Tibial artery (tissue), 4 donors: ENCODE measurements around the gene GABBR2.
"Not testable (repeated sequence)": the region's sequence is repeated elsewhere in the genome, so short reads cannot be mapped to it uniquely, and the experiment has no call there.

Experiments used
- DNase-seq, 2 donors: peaks; one replicate each; pipeline ENCODE4 v3.0.0-alpha.2; 2019
- H3K27ac ChIP-seq, 2 donors: fragments of 200-600 bp; sonication (generic) in 1 of 2; 1 replicate in 1 of 2; 2 replicates in 1 of 2; pipeline ENCODE4 v1.5.1; 2018 to 2019; ENCODE audit warnings: mild to moderate bottlenecking in 1 of 2
- H3K27me3 ChIP-seq, 2 donors: fragments of 200-600 bp; sonication (generic) in 1 of 2; one replicate each; pipeline versions ENCODE4 v1.5.1 to v1.6.0; 2016 to 2019
- H3K36me3 ChIP-seq, 3 donors: fragments of 200-600 bp; sonication (generic) in 2 of 3; one replicate each; pipeline ENCODE4 v1.5.1; 2016 to 2019; ENCODE audit warnings: mild to moderate bottlenecking in 2 of 3
- H3K4me1 ChIP-seq, 4 donors: fragments of 200-600 bp; sonication (generic) in 2 of 4; 1 replicate in 3 of 4; 2 replicates in 1 of 4; pipeline ENCODE4 v1.5.1; 2016 to 2019
- H3K4me3 ChIP-seq, 2 donors: fragments of 200-600 bp; sonication (generic) in 1 of 2; 1 replicate in 1 of 2; 2 replicates in 1 of 2; pipeline ENCODE4 v1.5.1; 2018 to 2019; ENCODE audit warnings: mild to moderate bottlenecking in 2 of 2
- H3K9me3 ChIP-seq, 3 donors: fragments of 200-600 bp; sonication (generic) in 1 of 3; one replicate each; pipeline ENCODE4 v1.5.1; 2016 to 2019
- intact Hi-C: fragments of 100-400 bp; cut with DNase I; formaldehyde crosslinking; loops from one replicate; pipeline ENCODE4 v1.15.0; 2023; ENCODE audit warnings: low total_unique reads
- TF ChIP-seq, protein P1 (sequence below), 2 experiments: fragments of 200-600 bp in 1 of 2; fragments of 450-650 bp in 1 of 2; IDR thresholded peaks; one replicate each; pipeline ENCODE4 v1.5.1; 2017 to 2019; ENCODE audit warnings: antibody characterized with exemption in 2 of 2, mild to moderate bottlenecking in 1 of 2, moderate library complexity in 1 of 2

The GABBR2 gene

DNA sequence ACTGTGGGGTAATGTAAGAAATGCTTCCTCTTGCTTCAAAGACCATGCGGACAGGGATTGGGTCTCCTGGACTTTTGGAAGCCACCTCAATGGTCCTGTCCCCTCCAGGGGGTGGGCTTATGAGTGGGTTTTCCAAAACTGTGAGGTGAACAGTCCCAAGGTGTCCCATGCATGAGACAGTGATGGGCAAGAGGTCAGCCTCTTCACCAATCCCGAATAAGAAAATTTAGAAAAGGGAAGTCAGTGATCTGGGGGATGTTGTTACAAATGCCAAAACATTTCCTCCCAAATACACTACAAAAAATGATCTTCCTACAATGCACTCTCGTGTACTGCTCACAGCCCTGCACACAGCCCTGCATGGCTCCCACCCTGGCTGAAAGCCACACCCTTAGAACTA is 237.6 kb downstream of the GABBR2 start:
- Histone ChIP-seq H3K4me1 (no peaks in the 10 kb centered on the region), H3K27me3 (no peaks in the 10 kb centered on the region), H3K4me3 (no peak overlapping the region), H3K36me3 (no peaks in the 10 kb centered on the region), H3K27ac (no peak overlapping the region), H3K9me3 (no peaks in the 10 kb centered on the region)
- DNase-seq: no peak
- intact Hi-C loops: no loop called here
- TF ChIP-seq, protein P1, sequence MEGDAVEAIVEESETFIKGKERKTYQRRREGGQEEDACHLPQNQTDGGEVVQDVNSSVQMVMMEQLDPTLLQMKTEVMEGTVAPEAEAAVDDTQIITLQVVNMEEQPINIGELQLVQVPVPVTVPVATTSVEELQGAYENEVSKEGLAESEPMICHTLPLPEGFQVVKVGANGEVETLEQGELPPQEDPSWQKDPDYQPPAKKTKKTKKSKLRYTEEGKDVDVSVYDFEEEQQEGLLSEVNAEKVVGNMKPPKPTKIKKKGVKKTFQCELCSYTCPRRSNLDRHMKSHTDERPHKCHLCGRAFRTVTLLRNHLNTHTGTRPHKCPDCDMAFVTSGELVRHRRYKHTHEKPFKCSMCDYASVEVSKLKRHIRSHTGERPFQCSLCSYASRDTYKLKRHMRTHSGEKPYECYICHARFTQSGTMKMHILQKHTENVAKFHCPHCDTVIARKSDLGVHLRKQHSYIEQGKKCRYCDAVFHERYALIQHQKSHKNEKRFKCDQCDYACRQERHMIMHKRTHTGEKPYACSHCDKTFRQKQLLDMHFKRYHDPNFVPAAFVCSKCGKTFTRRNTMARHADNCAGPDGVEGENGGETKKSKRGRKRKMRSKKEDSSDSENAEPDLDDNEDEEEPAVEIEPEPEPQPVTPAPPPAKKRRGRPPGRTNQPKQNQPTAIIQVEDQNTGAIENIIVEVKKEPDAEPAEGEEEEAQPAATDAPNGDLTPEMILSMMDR (IDR thresholded peaks at IDR 0.05): no peak

DNA sequence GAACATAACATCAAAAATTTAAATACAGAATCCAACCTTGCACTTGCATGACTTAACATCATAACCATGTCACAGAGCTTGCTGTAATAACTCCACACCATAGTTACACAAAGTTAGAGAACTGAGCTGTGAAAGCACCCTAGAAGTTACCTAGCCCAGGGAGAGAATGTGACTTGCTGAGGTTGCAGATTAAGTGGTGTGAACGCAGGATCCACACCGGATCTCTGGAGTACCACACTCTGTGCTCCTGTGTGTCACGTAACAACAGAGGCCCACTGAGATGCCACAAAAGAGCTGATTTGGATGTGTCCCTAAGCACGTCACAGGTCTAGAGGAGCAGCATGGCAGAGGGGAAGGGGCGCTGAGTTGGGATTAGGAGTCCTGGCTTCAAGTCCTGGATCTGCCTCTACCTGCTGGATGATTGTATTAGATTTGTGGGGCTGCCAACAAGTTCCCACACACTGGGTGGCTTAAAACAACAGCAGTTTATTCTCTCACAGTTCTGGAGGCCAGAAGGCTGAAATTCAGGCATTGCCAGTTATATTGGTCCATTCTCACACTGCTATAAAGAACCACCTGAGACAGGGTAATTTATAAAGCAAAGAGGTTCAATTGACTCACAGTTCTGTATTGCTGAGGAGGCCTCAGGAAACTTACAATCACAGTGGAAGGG is 240.0 kb downstream of the GABBR2 start:
- no peak for DNase-seq
- Histone ChIP-seq H3K9me3 (no peaks in the 10 kb centered on the region), H3K27me3 (no peaks in the 10 kb centered on the region), H3K4me1 (no peaks in the 10 kb centered on the region), H3K4me3 (no peak overlapping the region), H3K36me3 (no peaks in the 10 kb centered on the region), H3K27ac (no peak overlapping the region)
- intact Hi-C loops: no loop called here
- TF ChIP-seq, protein P1 (IDR thresholded peaks at IDR 0.05): no peak

DNA sequence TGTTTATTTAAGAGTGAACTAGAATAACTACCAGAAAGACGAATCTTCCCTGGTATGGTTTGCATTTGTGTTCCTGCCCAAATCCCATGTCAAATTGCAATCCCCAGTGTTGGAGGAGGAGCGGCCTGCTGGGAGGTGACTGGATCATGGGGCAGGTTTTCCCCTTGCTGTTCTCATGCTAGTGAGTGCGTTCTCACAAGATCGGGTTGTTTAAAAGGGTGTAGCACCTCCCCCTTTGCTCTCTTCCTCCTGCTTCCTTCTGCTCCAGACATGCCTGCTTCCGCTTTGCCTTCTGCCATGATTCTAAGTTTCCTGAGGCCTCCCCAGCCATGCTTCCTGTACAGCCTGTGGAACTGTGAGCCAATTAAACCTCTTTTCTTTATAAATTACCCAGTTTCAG is 242.9 kb downstream of the GABBR2 start:
- Histone ChIP-seq H3K27me3 (no peaks in the 10 kb centered on the region), H3K36me3 (no peaks in the 10 kb centered on the region), H3K4me3 (no peak overlapping the region), H3K27ac (no peak overlapping the region), H3K4me1 (no peaks in the 10 kb centered on the region), H3K9me3 (peaks cover 0 to 15% (median 11%) of the 10 kb centered on the region in 3 donors)
- intact Hi-C loops: no loop called here
- TF ChIP-seq, protein P1 (IDR thresholded peaks at IDR 0.05): no peak
- no peak for DNase-seq

DNA sequence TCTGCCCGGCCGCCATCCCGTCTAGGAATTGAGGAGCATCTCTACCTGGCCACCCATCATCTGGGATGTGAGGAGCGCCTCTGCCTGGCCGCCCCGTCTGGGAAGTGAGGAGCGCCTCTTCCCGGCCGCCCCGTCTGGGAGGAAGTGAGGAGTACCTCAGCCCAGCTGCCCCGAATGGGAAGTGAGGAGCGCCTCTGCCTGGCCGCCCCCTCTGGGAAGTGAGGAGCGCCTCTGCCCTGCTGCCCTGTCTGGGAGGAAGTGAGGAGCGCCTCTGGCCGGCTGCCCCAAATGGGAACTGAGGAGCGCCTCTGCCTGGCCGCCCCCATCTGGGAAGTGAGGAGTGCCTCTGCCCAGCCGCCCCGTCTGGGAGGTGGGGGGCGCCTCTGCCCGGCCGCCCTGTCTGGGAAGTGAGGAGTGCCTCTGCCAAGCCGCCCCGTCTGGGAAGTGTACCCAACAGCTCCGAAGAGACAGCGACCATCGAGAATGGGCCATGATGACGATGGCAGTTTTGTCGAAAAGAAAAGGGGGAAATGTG is 244.5 kb downstream of the GABBR2 start:
- H3K9me3 ChIP-seq: peaks cover 0 to 25% (median 13%) of the 10 kb centered on the region in 3 donors
- not testable (repeated sequence) for DNase-seq, H3K27me3 ChIP-seq

DNA sequence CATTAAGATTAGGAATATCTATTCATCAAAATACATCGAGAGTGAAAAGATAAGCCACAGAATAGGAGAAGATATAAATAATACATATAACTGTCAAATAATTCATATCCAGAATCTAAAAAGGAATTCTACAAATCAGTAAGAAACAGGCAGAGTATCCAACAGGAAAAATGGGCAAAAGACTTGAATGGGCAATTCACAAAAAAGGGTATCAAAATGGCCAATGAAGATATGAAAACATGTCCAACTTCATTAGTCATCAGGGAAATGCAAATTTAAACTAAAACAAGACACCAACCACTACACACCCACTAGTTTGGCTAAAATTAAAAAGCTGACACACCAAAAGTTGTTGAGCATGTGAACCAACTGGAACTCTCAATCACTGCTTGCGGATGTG is 246.4 kb downstream of the GABBR2 start:
- DNase-seq: no peak
- Histone ChIP-seq H3K9me3 (peaks cover 0 to 25% (median 13%) of the 10 kb centered on the region in 3 donors), H3K27me3 (no peaks in the 10 kb centered on the region), H3K27ac (no peak overlapping the region), H3K4me1 (no peaks in the 10 kb centered on the region), H3K4me3 (no peak overlapping the region), H3K36me3 (no peaks in the 10 kb centered on the region)
- intact Hi-C loops: no loop called here
- TF ChIP-seq, protein P1 (IDR thresholded peaks at IDR 0.05): no peak

More for the DNA sequence above, 244.5 kb downstream of the GABBR2 start:
- H3K36me3 ChIP-seq, H3K27ac ChIP-seq, intact Hi-C loops, H3K4me1 ChIP-seq, H3K4me3 ChIP-seq: not testable (repeated sequence)

DNA sequence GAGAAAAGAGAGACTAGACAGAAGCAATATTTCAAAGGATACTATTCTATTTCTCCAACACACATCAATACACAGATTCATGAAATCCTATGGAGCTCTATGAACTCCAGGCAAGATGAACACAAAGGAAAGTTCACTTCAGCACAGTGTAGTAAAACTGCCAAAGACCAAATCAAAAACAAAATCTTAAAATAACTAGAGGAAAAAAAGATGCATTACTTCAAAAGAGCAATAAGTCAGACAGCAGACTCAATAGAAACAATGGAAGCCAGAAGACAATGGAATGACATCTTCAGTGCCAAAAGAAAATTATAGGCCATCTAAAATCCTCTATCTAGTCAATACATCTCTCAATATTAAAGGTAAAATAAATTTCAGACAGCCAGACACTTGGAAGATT is 248.0 kb downstream of the GABBR2 start:
- H3K9me3 ChIP-seq: peaks cover 0 to 25% (median 13%) of the 10 kb centered on the region in 3 donors
- intact Hi-C loops: no loop called here
- H3K4me1 ChIP-seq: peaks cover 0 to 3% (median 0%) of the 10 kb centered on the region in 4 donors
- no peaks in the 10 kb centered on the region for H3K36me3 ChIP-seq
- no peak for DNase-seq
- no peak overlapping the region for H3K27ac ChIP-seq
- no peaks in the 10 kb centered on the region for H3K27me3 ChIP-seq
- TF ChIP-seq, protein P1 (IDR thresholded peaks at IDR 0.05): no peak
- H3K4me3 ChIP-seq: no peak overlapping the region
